ENCODE data around the gene PRPSAP1.
A peak's percentile ranks its signal among the peaks of the same experiment; 100 is the strongest.

The PRPSAP1 gene, protein sequence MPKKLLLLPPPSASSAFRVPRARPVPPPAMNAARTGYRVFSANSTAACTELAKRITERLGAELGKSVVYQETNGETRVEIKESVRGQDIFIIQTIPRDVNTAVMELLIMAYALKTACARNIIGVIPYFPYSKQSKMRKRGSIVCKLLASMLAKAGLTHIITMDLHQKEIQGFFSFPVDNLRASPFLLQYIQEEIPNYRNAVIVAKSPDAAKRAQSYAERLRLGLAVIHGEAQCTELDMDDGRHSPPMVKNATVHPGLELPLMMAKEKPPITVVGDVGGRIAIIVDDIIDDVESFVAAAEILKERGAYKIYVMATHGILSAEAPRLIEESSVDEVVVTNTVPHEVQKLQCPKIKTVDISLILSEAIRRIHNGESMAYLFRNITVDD
- 5.1 to 24.7 (median 17.6) reads per million in 17 experiments for total RNA-seq

DNA sequence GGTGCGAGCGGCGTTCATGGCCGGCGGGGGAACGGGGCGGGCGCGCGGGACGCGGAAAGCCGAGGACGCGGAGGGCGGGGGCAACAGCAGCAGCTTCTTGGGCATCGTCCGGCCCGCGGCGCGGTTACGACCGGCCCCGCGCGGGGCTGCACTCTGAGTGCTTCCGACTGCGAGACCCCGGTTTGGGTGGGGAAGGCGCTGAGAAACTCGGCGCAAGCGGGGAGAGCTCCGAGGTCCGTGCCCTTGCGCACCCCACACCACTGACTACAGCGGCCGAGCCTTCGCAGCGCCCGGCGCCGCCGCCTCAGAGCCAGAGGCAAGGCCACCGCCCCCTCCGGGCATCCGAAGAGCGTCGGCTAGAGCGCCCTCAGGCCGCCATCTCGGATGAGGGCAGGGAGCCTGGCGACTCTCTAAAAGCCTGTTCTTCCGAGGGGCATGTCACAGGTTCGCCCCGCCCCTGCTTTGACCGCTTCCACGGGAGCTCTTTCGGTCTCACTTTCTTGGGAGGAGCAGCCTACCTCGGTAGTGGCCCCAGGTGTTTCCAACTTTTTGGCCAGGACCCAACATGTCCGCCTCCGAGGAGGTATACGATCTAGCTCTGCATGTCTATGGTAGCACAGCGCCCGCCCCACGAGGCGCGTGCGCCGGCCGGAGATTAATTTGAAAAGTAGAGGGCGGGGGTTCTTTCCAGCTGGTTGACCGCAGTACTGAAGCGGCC is at the start of gene PRPSAP1:
PRPSAP1 (minus strand) TSS at position 318 of the 718 bp plus-strand sequence; CDS start at position 105, 213 bp downstream.
- DNase-seq = peak; percentile 90 to 97 (median 95)

DNA sequence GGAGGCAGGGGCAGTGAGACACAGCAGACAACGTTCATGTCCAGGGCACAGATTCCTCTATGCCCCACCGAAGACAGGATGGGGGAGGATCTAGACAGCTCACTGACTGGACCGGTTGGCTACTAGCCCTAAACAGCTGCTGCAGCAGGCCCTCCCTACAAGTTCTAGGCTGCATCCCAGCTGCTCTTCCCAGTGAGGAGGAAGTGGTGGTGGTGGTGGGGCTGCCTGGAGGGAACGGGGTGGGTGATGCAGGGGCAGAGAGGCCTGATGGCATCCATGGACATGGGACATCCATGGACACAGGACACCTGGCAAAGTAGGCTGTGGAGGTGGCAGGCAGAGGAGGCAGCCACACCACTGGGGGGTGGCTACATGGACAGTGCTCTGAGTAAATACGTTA is 49.0 kb upstream of the PRPSAP1 start:
- no peak for DNase-seq

DNA sequence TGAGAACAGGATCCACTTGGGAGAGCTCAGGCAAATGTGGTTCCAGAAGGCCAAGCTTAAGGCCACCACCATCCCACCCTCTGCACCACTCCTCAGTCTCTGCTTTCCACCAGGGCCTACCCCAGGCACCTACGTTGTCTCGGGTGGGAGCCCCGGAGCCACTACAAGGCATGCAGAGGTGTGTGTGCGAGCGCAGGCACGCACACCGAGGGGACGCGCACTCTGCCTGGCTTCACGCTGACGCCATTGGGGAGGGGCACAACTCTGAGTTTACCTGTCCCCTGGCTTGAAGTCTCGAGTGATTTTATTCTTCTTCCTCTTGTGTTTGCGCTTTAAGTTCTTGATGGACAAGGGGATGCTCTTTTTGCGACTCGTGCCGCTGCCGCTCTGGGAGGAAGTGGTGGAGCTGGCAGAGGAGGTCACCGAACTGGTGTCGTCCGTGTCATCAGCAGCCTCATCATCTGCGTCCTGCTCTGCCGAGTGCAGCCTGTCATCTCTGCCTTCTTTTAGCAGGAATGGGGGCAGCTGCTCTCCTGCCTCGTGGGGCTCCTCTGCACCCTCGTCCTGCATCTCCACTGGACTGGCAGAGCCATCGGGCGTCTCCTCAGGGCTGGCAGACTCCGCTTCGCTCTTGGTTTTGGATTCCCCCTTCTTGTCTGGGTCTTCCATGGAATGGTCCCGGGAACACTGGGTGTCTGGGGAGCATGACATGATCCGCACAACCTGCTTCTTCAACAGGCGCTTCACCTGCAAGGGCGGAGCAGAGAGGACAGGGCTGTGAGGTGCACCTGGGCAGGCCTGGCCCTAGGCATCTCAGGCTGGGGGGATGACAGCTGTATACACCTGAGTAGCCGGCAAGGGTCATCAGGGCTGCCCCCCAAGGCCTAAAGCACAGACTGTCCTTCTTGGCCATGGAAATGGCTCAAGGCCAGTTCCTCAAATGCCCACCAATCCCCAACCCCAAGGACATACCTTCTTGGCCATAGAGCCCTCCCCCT is 45.8 kb upstream of the PRPSAP1 start:
- no peak for DNase-seq

DNA sequence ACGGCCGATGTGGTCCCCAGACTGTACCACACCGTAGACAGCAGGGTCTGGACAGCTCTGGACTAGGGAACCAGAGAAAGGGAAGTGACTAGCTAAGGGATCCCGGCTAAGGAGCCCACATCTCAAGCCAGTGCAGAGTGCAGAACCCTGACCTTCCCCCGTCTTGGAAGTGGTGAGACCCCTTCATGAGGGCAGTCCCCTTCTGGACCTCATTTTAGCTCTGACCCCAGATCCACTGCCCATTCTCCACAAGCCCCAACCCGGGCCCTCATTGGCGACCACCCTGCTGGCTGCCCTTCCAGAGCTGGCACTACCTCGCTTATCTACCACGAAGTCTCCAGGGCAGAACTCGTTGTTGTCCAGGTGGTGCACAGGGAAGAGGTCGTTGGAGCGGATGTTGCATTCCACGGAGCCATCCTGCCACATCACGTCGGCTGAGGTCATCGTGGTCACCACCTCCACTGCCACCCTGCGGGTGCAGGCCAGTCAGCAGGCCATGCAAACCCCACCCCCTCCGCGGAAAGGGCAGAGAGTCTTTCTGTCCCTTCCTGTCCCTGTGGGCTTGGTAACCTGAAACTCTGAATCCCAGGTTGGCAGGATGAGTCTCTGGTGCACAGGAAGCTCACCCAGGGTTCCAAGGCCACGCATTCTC is 44.9 kb upstream of the PRPSAP1 start:
- DNase-seq = peak in 3 of 4 experiments; percentile 10 to 31 (median 26)

DNA sequence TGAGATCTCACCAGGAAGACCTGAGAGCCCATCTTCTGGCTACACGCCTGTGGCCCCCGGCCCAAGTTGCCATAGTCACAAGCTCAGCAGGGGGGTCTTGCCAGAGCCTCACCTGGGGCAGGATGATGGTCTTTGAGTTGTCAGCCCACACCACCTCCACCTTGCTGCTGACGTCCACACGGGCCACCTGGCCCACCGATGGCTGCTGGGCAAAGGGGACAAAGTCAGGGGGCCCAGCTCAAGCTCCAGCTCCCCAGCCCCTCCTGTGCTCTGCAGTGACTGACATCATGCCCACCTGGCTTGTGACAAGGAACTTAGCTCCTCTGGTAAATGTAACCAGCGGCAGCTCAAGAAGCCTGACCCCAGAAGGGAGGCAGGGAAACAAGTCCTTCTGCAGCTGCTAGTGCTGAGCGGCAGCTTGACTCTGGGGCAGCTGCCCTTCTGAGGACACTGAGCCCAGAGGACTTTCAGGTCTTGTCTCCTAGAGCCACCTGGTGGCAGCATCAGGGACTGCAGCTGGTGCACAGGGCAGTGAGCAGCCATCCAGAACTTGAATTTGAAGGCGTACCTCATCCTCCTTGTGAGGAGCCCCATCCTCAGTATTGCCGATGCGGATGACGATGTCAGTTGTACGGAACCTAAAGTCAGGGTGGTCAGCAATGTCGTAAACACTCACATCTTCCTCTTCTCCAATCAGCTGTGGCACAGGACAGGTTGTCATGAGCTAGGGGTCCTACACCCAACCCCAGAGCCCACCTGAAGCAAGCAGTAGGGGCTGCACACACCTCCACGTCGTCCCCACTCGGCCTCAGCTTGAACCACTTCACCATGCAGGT is 44.2 kb upstream of the PRPSAP1 start:
- peak; percentile 91 to 94 (median 92) for DNase-seq

DNA sequence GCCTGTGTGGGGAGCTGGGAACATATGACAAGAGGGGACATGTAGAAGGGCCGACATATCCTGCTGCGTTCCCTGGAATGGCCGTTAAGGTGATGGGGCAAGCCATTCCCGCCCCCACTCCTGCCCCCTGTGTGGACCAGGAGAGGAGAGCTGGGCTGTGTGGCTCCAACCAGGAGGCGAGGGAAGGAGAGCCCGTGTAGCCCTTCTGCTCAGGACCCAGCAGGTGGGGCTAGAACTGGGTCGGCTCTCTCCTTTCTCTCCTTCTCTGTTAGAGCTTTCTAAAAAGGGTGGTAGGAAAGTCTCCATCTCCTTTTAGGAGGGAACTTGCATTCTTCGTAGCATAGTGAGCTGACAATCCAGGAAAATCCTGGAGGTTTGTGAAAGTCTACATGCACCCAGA is 43.5 kb upstream of the PRPSAP1 start:
- DNase-seq = no peak

DNA sequence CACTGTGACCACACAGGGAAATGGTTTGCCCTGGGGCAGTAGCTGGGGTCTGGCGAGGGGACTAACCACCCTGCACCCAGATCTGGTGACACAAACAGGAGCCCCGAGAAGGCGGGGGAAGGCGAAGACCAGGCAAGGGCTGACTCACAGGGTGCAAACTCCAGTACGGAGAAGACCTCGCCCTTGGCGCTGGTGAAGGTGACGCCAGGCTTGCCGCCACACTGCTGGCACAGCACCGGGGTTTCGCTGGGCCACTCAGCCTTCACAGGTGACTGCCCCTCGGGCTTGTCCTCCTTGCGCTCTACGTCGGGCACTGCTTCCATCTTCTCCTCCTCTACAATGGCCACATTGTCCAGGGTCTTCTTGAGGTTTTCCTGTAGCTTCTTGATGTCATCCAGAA is 42.3 kb upstream of the PRPSAP1 start:
- no peak for DNase-seq

DNA sequence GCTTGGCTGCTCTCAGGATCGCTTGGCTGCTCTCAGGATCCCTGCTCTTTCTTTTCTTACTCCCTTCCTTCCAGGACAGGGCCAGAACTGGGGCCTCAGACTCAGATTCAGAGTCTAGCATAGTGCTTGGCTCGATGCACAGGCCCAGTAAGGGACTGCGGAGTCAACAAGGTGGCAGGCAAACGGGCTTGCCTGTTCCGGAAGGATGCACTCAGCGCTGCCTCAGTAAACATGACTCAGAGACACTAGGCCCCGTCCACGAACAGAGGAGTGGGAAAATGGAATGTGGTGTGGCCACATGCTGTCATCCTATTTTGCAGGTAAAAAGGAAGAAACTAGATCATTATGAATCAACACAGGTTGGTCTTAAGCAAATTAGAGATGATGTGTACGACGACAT is 40.5 kb upstream of the PRPSAP1 start:
- DNase-seq = no peak

DNA sequence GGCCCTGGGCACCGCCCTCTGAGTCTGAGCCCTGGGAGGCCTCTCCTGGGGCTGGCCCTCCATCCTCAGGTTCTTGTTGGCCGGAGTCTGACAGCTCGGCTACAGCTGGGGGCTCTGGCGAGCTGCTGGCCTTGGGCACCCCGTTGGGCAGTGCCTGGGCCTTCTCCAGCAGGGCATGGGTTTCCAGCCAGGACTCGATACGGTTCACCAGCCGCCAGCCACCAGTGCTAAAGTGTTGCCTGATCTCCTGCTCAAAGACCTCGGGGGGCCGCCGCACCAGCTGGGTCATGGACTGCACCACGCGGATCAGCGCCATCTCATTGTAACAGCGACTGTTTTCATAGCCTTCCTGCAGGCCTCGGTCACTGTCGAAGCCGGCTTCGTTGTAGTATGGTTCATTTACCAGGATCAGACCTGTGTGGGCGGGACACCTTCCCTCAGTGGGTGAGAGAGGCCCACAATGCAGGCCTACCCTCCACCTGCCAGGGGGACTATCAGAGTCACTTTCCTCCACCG is 37.5 kb upstream of the PRPSAP1 start:
- DNase-seq = no peak

DNA sequence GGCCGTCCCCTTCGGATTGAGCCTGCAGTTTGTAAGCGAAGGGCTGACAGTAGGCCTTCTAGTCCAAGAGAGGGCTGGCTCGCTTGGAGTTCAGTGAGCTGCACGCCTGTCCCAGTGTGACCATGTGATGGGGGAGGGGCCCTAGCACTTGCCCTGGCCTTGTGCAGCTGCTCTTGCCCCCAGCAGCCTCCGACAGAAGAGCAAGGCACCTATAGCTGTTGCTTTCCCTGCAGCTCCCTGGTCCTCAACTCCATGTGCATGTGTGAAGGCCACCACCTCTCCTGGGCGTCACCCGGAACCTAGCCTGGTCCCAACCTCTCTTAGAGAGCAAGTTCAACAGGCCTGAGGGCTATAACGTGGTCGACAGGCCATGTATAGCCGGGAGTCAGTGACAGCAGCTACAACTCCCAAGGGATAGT is 36.3 kb upstream of the PRPSAP1 start:
- no peak for DNase-seq

DNA sequence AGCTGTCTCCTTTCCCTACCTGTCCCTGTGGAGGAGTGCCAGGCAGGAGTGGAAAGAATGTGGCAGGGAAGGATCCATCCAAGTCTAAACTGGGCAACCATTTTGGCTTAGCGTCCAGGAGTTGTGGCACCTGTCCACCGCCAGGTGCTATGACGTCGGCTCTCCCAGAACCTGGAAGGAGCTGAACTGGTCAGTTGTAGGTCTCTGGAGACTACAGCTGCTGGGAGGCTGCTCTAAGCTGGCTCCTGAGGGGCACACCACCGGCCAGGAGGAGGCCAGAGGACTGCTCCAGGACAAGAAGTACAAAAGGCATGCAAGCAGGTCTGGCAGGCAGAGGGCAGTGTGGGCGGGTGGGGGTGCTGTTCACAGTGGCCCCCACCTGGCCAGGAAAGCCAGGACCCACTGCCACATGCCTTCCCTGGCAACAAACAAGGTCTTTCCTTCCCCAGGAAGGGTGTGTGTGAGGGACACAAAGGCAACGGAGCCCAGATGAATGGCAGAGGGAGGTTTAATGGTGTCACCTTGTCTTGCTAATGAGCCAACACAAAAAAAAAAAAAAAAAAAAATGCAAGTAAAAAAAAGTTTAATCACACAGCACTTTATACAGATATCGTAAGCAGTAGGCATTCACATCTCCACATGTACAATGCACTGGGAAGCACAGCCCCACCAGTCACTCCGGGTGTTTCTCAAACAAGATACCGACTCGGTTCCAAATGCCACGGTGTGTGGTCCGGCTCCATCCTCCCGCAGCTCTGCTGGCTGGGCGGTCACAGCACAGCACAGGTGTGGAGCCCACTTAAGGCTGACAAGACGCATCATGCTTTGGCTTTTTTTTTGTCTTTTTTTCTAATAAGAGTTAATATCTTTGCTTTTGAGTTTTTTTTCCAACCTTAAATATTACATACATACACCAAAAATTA is 35.5 kb upstream of the PRPSAP1 start:
- no peak for DNase-seq

DNA sequence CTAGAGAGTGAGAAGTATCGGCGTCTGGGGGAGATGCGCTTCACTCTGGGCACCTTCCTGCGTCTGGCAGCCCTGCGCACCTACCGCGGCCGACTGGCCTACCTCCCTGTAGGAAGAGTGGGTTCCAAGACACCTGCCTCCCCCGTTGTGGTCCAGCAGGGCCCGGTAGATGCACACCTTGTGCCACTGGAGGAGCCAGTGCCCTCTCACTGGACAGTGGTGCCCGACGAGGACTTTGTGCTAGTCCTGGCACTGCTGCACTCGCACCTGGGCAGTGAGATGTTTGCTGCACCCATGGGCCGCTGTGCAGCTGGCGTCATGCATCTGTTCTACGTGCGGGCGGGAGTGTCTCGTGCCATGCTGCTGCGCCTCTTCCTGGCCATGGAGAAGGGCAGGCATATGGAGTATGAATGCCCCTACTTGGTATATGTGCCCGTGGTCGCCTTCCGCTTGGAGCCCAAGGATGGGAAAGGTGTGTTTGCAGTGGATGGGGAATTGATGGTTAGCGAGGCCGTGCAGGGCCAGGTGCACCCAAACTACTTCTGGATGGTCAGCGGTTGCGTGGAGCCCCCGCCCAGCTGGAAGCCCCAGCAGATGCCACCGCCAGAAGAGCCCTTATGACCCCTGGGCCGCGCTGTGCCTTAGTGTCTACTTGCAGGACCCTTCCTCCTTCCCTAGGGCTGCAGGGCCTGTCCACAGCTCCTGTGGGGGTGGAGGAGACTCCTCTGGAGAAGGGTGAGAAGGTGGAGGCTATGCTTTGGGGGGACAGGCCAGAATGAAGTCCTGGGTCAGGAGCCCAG is 33.5 kb upstream of the PRPSAP1 start:
- DNase-seq = no peak

DNA sequence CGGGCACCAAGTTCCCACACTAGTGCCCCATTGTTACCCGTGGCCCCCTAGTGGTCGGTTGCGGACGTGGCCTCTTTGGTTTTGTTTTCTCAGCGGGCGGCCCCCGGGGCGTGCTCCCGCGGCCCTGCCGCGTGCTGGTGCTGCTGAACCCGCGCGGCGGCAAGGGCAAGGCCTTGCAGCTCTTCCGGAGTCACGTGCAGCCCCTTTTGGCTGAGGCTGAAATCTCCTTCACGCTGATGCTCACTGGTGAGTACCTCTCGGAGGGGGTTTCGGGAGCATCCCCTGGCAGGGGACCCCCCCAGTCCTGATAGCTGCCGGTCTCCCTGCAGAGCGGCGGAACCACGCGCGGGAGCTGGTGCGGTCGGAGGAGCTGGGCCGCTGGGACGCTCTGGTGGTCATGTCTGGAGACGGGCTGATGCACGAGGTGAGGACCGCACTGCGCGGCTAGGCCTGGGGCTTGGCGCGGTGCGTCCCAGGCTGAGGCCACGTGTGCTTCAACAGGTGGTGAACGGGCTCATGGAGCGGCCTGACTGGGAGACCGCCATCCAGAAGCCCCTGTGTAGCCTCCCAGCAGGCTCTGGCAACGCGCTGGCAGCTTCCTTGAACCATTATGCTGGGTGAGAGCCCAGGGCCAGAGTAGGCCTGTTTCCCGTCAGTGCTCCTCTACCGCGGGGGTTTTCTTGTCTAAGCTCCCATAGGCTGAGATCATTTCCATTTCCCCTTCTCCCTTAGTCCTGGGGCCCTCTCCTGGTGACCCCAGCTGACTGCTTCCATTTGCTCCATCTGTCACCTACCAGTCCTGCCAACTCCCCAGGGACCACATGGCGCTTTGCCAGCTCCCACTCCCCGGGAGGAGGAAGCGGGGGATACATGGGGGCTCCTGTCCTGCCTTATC is 32.4 kb upstream of the PRPSAP1 start:
- DNase-seq = peak; percentile 90 to 94 (median 94)

DNA sequence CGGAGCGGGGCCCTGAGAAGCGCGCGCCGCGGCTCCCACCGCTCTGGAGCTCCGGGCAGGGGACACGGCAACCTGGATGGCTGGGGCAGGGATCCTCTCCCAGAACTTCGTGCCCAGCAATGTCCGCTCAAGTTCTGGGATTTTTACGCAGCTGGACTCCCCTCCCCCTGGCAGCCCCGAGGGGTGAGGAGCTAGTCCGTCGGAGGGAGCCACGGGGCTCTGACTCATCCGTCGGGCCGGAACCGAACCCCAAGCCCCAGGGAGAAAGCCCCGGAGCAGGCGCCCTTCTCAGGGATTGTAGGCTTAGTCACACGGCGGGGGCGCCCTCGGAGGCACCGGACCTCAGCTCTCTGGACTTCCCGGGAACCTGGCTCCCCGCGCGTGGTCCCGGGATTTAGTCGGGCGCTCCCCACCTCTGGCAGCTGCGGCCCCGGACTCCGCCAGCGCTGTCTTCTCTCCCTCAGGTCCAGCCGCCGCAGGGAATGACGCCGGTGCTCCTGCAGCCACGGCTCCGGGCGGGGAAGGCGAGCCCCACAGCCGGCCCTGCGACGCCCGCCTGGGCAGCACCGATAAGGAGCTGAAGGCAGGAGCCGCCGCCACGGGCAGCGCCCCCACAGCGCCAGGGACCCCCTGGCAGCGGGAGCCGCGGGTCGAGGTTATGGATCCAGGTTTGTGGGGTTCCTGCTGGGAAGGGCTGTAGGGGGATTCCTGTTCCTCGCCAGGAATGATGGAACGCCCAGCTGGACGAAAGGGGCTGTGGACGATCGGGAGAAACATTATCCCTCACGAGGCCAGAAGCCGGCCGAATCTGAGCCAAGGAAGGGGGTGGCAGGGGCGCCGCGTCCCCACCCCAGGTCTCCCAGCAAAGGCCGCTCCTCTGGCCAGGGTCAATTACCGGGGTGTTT is 31.5 kb upstream of the PRPSAP1 start:
- peak; percentile 83 to 93 (median 86) for DNase-seq

DNA sequence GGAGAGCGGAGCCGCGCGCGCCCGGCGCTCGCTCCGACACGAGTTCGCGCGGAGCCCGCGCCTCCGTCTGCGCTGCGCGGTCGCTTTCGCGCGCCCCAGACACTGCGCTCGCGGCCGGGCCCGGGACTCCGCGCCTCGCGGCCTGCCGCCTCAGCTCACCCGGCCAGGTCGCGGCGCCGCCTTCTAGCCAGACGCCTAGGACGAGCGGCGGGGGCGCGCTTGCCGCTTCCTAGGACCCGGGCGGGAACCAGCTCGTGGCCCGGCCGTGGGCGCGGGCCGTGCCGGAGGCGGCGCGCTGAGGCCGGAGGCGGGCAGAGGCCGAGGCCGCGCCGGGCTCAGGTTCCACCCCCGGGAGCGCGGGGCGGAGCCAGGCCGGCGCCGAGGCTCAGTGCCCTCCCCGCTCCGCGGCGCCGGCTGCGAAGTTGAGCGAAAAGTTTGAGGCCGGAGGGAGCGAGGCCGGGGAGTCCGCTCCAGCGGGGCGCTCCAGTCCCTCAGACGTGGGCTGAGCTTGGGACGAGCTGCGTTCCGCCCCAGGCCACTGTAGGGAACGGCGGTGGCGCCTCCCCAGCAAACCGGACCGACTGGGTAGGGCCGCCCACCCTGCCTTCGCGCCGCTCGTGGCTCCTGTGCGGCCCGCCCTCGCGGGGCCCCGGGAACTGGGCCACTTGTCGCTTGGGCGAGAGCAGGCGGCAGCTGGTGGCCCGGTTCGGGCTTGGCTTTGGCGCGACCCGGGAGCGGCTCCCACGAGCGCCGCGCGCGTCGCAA is 30.7 kb upstream of the PRPSAP1 start, which contains the start of gene SPHK1:
SPHK1 (plus strand) TSS at position 388 of the 765 bp plus-strand sequence. CDS start 1,036 bp downstream, outside the sequence.
- DNase-seq = peak; percentile 88 to 96 (median 92)

All from suppressor macrophage (primary cell).